ENCODE data around the gene IL26.

The IL26 gene

GRCh38 chr12:68225576-68226476, at the start of gene IL26:
IL26 (minus strand) TSS chr12:68225810; CDS start chr12:68225756, 54 bp downstream.
- no peaks in the 10 kb centered on the region for H4K20me1 ChIP-seq (ENCODE audit: control insufficient read depth, insufficient read depth, low read depth, low read length)
- no peak within 1 kb of the TSS for H3K27ac ChIP-seq (ENCODE audit: low read depth, low read length)
- H3K9me3 ChIP-seq (ENCODE audit: control insufficient read depth, insufficient read depth, low read length), result no peaks in the 10 kb centered on the region
- peaks cover 7% of the 10 kb centered on the region for H3K4me1 ChIP-seq (ENCODE audit: control insufficient read depth, low read length)
- no peak within 1 kb of the TSS for H3K4me2 ChIP-seq (ENCODE audit: low read length)
- H3K36me3 ChIP-seq (ENCODE audit: control insufficient read depth, low read length), result no peaks in the 10 kb centered on the region
- H3F3A ChIP-seq (ENCODE audit: control insufficient read depth, insufficient read depth), result no peaks in the 10 kb centered on the region
- H3K27me3 ChIP-seq (ENCODE audit: control insufficient read depth, low read length), result peaks cover 6% of the 10 kb centered on the region; the same call in 1 of the 2 replicates
- H3K4me3 ChIP-seq (ENCODE audit: low read length), result no peak within 1 kb of the TSS
- no peaks in the 10 kb centered on the region for H3K79me2 ChIP-seq (ENCODE audit: control insufficient read depth, low read length)
- no peaks in the 10 kb centered on the region for H3K9me2 ChIP-seq (replicated peaks; ENCODE audit: control insufficient read depth, low read length)
- no peak for TF ChIP-seq EZH2phosphoT487 (IDR thresholded peaks at IDR 0.05; ENCODE audit: borderline replicate concordance, low read length)
- no peak for TF ChIP-seq CTCF (IDR thresholded peaks at IDR 0.05; ENCODE audit: low read depth, low read length, poor library complexity, severe bottlenecking)

GRCh38 chr12:68272732-68273131, 47.1 kb upstream of the IL26 start:
- no peak overlapping the region for H3K27ac ChIP-seq (ENCODE audit: low read depth, low read length)
- no peak overlapping the region for H3K4me2 ChIP-seq (ENCODE audit: low read length)
- H3F3A ChIP-seq (ENCODE audit: control insufficient read depth, insufficient read depth), result no peaks in the 10 kb centered on the region
- no peaks in the 10 kb centered on the region for H3K9me3 ChIP-seq (ENCODE audit: control insufficient read depth, insufficient read depth, low read length)
- no peaks in the 10 kb centered on the region for H3K79me2 ChIP-seq (ENCODE audit: control insufficient read depth, low read length)
- TF ChIP-seq EZH2phosphoT487 (IDR thresholded peaks at IDR 0.05; ENCODE audit: borderline replicate concordance, low read length), result no peak
- no peak for TF ChIP-seq CTCF (IDR thresholded peaks at IDR 0.05; ENCODE audit: low read depth, low read length, poor library complexity, severe bottlenecking)
- no peaks in the 10 kb centered on the region; the same call in 1 of the 2 replicates for H3K9me2 ChIP-seq (replicated peaks; ENCODE audit: control insufficient read depth, low read length)
- no peaks in the 10 kb centered on the region for H3K36me3 ChIP-seq (ENCODE audit: control insufficient read depth, low read length)
- H3K4me3 ChIP-seq (ENCODE audit: low read length), result no peak overlapping the region
- H3K4me1 ChIP-seq (ENCODE audit: control insufficient read depth, low read length), result no peaks in the 10 kb centered on the region
- H4K20me1 ChIP-seq (ENCODE audit: control insufficient read depth, insufficient read depth, low read depth, low read length), result no peaks in the 10 kb centered on the region
- H3K27me3 ChIP-seq (ENCODE audit: control insufficient read depth, low read length), result 0 out of 2 replicates have a peak, but pooled peaks cover 4% of the 10 kb centered on the region

- no peak overlapping the region for H3K4me2 ChIP-seq (ENCODE audit: low read length)
- H4K20me1 ChIP-seq (ENCODE audit: control insufficient read depth, insufficient read depth, low read depth, low read length), result no peaks in the 10 kb centered on the region
- H3K27me3 ChIP-seq (ENCODE audit: control insufficient read depth, low read length), result 0 out of 2 replicates have a peak, but pooled peaks cover 4% of the 10 kb centered on the region
- no peak overlapping the region for H3K4me3 ChIP-seq (ENCODE audit: low read length)
- no peaks in the 10 kb centered on the region for H3K9me3 ChIP-seq (ENCODE audit: control insufficient read depth, insufficient read depth, low read length)
- no peaks in the 10 kb centered on the region for H3K36me3 ChIP-seq (ENCODE audit: control insufficient read depth, low read length)
- no peak overlapping the region for H3K27ac ChIP-seq (ENCODE audit: low read depth, low read length)
- TF ChIP-seq CTCF (IDR thresholded peaks at IDR 0.05; ENCODE audit: low read depth, low read length, poor library complexity, severe bottlenecking) (no peak), EZH2phosphoT487 (IDR thresholded peaks at IDR 0.05; ENCODE audit: borderline replicate concordance, low read length) (no peak)
- no peaks in the 10 kb centered on the region for H3K4me1 ChIP-seq (ENCODE audit: control insufficient read depth, low read length)
- no peaks in the 10 kb centered on the region for H3F3A ChIP-seq (ENCODE audit: control insufficient read depth, insufficient read depth)
- no peaks in the 10 kb centered on the region for H3K79me2 ChIP-seq (ENCODE audit: control insufficient read depth, low read length)
- H3K9me2 ChIP-seq (replicated peaks; ENCODE audit: control insufficient read depth, low read length), result no peaks in the 10 kb centered on the region; the same call in 1 of the 2 replicates
Observed at GRCh38 chr12:68271346-68271745, 45.7 kb upstream of the IL26 start.
